Epithelial cell of proximal tubule (primary cell): ENCODE results near the gene UNC119B. TPM values are rescaled to one million over a fixed set of nuclear protein-coding genes. Genes with fewer than 3 reads are reported as not detected.

Experiments used
- DNase-seq: peaks from one replicate; pipeline ENCODE4 v3.0.0-alpha.2; 2011; ENCODE audit warnings: low read depth
- H3K4me3 ChIP-seq: 2 replicates; pipeline ENCODE4 v1.5.1; 2011; ENCODE audit warnings: low read depth, mild to moderate bottlenecking, low read length
- CTCF ChIP-seq: conservative IDR thresholded peaks from 2 replicates; pipeline ENCODE4 v1.5.1; 2012; ENCODE audit warnings: low read depth, mild to moderate bottlenecking, low read length
- total RNA-seq: library from RNA; depleted of rRNA; stranded (reverse); fragments of >200 nt; gene quantifications from 2 replicates; pipeline ENCODE4 v1.2.3, GENCODE V29; 2015

The UNC119B gene
- total RNA-seq, 1 donor from 2014 or later, result 14.9 TPM

- H3K4me3 ChIP-seq, result no peak overlapping the region
- DNase-seq, result no peak
- no peak for TF ChIP-seq CTCF
Observed at GRCh38 chr12:120750806-120751205, 40.5 kb downstream of the UNC119B start.

DNA sequence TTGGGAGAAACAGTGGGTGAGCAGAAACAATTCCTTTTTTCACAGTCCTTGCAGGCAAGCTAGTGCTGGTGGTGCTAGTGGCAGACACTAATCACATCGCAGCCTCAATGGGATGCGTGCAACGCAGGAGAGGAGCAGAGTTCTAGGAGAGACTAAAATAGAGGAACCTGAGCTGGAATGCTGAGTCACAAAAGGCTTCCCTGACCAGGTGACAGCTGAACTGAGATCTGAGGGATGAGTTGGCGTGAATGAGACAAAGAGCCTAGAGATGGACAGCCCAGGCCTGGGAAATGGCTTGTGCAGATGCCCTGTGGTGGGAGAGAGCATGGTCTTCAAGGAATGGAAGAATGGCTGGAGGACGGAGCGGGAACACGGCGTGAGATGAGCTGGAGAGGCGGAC is 41.1 kb downstream of the UNC119B start:
- TF ChIP-seq CTCF, result no peak
- no peak for DNase-seq
- no peak overlapping the region for H3K4me3 ChIP-seq

DNA sequence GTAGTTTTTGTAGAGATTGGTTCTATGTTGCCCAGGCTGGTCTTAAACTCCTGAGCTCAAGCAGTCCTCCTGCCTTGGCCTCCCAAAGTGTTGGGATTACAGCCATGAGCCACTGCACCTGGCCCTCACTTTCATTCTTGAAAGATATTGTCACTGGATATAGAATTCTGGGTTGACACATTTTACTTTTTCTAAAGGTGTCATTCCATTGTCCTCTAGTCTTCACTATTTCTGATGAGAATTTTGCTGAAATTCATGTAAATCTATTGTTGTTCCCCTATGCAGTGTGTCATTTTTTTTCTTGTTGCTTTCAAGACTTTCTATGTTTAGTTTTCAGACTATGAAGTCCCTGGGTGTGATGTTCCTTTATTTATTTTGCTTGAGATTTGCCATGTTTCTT is 44.5 kb downstream of the UNC119B start:
- TF ChIP-seq CTCF, result no peak
- H3K4me3 ChIP-seq, result no peak overlapping the region
- DNase-seq, result no peak

DNA sequence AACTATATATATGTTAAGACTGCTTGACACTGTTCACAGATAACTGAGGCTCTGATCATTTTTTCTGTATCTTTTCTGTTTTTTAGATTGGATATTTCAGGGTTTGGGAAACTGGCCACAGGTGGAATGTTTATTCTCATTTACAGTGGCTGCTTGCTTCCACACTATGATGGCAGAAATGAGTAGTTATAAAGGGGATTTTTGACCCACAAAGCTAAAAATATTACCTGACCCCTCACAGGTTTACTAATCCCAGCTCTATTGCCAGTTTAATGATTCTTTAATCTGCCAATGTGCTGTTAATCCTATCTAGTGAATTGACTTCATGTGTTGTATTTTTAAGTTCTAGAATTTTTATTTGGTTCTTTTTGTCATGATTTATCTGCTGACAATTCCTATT is 45.0 kb downstream of the UNC119B start:
- no peak for TF ChIP-seq CTCF

GRCh38 chr12:120757226-120757742 is 47.0 kb downstream of the UNC119B start:
- DNase-seq, result no peak
- no peak overlapping the region for H3K4me3 ChIP-seq
- no peak for TF ChIP-seq CTCF

More for the DNA sequence above, 45.0 kb downstream of the UNC119B start:
- H3K4me3 ChIP-seq, result no peak overlapping the region
- no peak for DNase-seq

- TF ChIP-seq CTCF, result no peak
- no peak for DNase-seq
- no peak overlapping the region for H3K4me3 ChIP-seq
Observed at GRCh38 chr12:120757949-120758348, 47.7 kb downstream of the UNC119B start.

DNA sequence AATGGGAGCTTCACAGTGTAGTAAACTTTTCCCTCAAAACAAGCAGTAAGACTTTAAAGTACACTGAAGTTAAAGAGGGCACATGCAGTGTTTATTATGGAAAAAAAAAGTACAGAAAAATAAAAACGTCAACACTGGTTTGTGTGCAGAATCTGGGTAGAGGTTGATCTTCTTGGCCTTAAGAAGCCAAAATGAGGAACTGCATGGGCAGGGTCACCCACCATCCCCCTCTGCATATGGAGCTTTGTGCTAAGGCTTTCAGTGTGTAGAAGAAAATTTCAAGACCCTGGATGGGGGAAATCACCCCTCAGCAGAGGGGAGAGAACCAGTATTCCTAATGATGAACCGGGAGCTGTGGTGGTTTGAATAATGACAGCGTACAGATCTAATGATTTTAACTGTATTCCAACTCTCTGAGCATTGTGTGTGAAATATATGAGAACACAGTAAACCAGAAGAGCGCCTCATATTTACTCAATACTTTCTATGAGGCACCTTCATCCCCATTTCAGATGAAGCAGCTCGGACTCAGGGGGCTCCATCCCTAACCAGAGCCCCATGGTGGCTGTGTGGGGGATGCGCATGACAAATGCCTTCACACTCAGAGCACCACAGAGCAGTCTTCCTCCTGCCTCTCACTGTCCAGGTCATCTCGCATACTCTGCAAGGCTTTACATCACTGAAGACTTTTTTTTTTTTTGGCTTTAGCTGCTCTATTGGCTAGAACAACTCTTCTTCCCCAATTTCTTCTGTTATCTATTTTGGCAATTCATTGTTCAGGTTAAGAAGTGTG is 48.7 kb downstream of the UNC119B start:
- no peak for TF ChIP-seq CTCF
- DNase-seq, result no peak
- H3K4me3 ChIP-seq, result no peak overlapping the region
